DMS53 (cell line): ENCODE data around the gene SETX.
"Not testable (repeated sequence)": the region's sequence is repeated elsewhere in the genome, so short reads cannot be mapped to it uniquely, and the experiment has no call there.

Experiments
- DNase-seq: peaks from one replicate; lab custom pipeline; 2025; lab: John Stamatoyannopoulos, UW

SETX gene

GRCh38 chr9:132354637-132355355, at the start of gene SETX:
Gene SETX (minus strand): TSS chr9:132354986. CDS start chr9:132349428, 5,558 bp downstream.
- DNase-seq = peak; percentile 99

DNA sequence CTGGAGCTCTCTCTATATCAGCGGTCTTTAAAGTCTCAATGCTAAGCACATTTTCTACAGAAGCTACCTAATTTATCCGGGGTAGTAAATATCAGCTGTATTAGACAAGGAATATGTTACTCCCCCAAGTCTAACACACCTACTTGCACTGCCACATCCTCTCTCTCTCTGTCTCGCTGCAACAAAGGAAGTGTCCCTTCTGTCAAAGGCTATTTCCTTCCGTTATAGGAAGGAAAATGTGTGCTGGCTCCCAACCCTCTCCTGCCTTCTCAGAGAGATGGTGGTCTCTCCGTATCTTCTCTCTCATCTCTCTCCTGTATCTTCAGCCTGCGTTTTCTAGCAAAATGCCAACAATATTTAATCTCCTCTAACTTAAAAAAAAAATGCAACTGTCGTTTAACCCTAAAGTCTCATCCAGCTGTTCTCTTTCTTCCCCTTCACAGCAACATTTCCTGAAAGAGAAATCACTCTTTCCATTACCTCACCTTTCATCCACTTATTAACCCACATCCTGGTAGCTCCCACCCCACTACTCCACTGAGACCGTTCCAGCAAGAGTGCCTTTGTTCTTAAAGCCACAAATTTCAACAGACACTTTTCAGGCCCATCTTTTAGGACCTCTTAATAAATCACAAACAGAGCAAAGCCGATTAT, 49.6 kb upstream of the SETX start:
- no peak for DNase-seq

DNA sequence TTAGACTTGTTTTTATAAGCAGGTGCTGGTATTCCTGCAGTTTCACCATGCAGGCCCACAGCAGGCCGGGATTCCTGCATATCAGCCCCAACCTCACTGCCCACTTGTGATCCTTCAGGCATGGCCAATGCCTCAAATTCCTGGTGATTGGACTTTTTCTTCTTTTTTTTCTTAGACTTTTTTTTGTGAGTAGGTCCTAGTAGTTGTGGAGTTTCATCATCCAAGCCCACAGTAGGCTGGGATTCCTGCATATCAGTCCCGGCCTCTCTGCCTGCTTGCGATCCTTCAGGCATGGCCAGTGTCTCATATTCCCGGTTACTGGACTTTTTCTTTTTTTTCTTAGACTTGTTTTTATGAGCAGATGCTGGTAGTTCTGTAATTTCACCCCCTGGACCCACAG, 47.0 kb upstream of the SETX start:
- DNase-seq = no peak

DNA sequence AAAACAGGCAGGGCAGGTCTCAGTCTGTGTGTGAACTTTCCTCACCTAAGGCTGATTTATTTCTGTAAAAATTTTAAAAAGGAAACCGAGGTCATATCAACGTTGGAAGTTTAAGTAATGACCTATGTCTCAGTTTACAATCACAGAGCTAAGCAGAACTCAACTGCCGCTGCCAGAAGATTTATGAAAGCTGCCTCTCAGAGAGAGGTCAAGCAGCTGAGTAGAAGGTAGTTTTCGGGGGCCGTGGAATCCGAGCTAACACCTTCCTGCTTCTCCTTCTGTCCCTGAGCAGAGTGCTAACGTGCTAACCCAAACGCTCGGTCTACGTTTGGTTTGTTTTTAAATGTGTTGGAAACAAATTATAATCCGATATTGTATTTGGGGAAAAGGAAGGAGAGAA, 40.8 kb upstream of the SETX start:
- no peak for DNase-seq

DNA sequence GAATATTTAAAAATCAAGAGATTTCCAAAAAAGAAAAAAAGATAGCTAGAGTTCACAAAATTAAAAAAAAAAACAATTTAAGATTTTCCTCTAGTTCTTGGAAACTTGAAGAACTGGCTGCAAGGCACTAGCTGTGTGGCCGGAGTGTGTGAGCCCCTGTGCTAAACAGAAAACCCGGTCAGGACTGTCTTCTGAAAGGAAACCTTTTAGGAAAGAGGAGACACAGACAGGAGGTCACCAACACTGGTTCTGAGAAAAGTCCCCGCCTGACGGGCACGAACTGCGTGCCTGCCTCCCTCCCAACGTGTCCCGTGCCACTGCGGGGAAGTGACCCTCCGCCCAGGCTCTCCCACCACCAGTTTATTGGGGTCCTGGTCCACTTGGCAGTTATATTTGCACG, 36.7 kb upstream of the SETX start:
- no peak for DNase-seq

GRCh38 chr9:132390966-132391365, 36.2 kb upstream of the SETX start:
- no peak for DNase-seq

GRCh38 chr9:132387133-132387532, 32.3 kb upstream of the SETX start:
- no peak for DNase-seq

- no peak for DNase-seq
Measured at GRCh38 chr9:132384376-132384775, 29.6 kb upstream of the SETX start.

GRCh38 chr9:132383462-132383883, 28.7 kb upstream of the SETX start:
- no peak for DNase-seq

- no peak for DNase-seq
Measured at GRCh38 chr9:132381966-132382541, 27.3 kb upstream of the SETX start.

- DNase-seq = not testable (repeated sequence)
Measured at GRCh38 chr9:132378416-132378815, 23.6 kb upstream of the SETX start.

DNA sequence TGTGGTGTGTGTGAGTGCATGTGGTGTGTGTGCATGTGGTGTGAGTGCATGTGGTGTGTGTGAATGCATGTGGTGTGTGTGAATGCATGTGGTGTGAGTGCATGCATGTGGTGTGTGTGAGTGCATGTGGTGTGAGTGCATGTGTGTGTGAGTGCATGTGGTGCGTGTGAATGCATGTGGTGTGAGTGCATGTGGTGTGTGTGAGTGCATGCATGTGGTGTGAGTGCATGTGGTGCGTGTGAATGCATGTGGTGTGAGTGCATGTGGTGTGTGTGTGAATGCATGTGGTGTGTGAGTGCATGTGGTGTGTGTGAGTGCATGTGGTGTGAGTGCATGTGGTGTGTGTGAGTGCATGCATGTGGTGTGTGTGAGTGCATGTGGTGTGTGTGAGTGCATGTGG, 23.0 kb upstream of the SETX start:
- not testable (repeated sequence) for DNase-seq

- DNase-seq = peak; percentile 57
Measured at GRCh38 chr9:132372177-132373095, 17.6 kb upstream of the SETX start.

DNA sequence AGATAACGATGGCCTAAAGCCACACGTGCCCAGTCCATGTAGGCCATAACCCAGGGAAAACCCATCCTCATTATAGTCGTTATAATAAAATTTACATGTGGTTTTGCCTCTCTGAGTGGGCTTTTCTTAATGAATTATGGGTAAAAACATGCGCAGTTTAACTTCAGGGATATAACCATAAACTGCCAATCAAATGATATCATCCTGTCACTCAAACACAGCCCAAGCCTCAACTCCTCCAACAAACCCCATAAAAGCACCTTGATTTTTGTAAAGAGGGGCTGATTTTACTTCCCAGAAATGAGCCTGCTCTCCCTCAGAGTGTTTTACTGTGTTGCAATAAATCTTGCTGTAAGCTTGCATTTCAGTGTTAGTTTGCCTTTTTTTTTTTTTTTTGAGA, 15.8 kb upstream of the SETX start:
- no peak for DNase-seq

DNA sequence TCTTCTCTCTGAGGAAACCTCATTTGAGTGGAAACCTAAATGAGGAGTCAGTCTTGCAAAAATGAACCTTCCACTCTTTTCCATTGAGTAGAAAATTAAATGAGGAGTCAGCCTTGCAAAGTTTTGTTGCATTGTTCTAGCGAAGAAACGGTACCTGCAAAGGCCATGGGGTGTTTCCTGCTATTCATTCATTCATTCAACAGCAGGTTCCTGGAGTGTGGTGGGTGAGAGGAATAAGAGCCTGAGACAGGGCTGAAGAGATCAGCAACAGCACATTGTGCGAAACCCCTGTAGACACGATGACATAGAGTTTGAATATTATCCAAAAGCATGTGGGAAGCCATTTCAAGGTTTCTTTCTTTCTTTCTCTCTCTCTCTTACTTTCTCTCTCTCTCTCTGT, 14.6 kb upstream of the SETX start:
- DNase-seq = no peak

- DNase-seq = no peak
Measured at GRCh38 chr9:132367613-132368313, 13.0 kb upstream of the SETX start.

- DNase-seq = no peak
Measured at GRCh38 chr9:132366481-132366880, 11.7 kb upstream of the SETX start.

DNA sequence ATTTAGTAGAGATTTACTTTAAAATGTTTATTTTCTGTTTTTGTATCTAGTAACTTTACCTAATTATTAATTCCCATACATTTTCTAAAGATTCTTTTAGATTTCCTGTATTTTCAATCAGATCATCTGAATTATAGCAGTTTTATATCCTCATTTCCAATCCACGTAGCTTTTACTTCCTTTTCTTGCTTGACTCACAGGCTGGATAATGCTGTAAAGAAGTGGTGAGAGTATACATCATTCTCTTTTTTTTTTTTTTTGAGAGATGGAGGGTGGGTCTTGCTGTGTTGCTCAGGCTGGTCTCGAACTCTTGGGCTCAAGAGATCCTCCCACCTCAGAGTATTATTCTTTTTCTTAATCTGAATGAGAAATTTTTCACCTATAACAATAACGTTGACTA, 11.2 kb upstream of the SETX start:
- no peak for DNase-seq

DNA sequence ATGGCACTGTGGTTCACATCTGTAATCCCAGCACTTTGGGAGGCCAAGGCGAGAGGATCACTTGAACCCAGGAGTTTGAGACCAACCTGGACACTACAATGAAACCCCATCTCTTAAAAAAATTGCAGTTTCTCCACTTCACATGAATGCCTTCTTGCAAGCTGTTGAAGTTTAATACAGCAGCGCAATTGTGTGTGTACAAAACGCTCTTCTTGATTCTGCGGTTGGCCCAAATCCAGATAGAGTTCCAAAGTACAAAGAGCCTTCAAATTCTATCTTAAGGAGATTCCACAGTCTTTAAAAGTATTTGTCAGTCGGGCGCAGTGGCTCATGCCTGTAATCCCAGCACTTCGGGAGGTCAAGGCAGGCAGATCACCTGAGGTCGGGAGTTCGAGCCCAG, 9.3 kb upstream of the SETX start:
- DNase-seq = no peak

DNA sequence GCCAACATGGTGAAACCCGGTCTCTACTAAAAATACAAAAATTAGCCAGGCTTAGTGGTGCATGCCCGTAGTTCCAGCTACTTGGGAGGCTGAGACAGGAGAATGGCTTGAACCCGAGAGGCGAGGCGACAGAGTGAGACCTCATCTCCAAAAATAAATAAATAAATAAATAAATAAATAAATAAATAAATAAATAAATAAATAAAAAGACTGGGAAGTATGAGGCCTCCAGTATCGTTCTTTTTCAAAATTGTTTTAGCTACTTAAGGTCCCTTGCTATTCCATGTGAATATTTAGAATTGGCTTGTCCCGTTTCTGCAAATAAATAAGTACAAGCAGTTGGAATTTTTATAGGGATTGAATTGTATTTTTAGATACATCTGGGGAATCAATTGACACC, 3.0 kb upstream of the SETX start:
- no peak for DNase-seq

DNA sequence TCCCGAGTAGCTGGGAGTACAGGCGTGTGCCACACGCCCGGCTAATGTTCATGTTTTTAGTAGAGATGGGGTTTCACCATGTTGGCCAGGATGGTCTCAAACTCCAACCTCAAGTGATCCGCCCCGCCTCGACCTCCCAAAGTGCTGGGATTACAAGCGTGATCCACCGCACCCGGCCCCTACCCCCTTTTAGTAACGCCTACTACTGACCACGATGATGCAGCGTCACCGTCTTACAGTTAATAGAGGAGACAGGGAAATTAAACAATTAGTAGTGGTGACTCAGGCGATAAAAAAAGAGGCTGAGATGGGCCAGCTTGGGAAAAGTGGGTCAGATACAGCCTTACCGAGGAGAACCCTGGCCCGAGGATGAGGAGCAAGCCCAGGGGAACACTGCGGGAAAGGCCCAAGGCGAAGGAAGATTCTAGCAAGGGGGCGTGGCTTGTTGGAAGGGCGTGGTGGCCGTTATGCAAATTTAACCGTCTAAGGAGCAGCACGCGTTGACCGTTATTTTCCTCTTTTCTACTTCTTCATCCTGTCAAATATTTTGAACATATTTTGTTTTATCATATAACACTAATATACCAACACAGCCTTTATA, 1.6 kb upstream of the SETX start:
- no peak for DNase-seq
